NCI-H1930 (cell line): ENCODE data around the gene EXOC7.

Experiments used
- DNase-seq, 2 experiments: peaks; one replicate each; lab custom pipeline; 2025; lab: John Stamatoyannopoulos, UW

The EXOC7 gene

GRCh38 chr17:76138896-76139752 is 35.5 kb upstream of the EXOC7 start:
- DNase-seq: no peak

- DNase-seq: no peak
These were observed 34.8 kb upstream of the EXOC7 start for GRCh38 chr17:76138234-76138895.

- DNase-seq: no peak
These were observed 34.0 kb upstream of the EXOC7 start for GRCh38 chr17:76137351-76138233.

- DNase-seq: no peak
These were observed 33.4 kb upstream of the EXOC7 start for GRCh38 chr17:76137001-76137350.

- no peak for DNase-seq
These were observed 32.9 kb upstream of the EXOC7 start for GRCh38 chr17:76136276-76137000.

- DNase-seq: no peak
These were observed 32.2 kb upstream of the EXOC7 start for GRCh38 chr17:76135810-76136188.

- no peak for DNase-seq
These were observed 31.6 kb upstream of the EXOC7 start for GRCh38 chr17:76134911-76135809.

GRCh38 chr17:76132574-76133338 is 29.2 kb upstream of the EXOC7 start:
- no peak for DNase-seq

GRCh38 chr17:76131692-76132573 is 28.3 kb upstream of the EXOC7 start:
- DNase-seq: no peak

- DNase-seq: no peak
These were observed 27.6 kb upstream of the EXOC7 start for GRCh38 chr17:76131051-76131691.

- DNase-seq: no peak
These were observed 26.9 kb upstream of the EXOC7 start for GRCh38 chr17:76130473-76130872.

GRCh38 chr17:76125922-76126321 is 22.3 kb upstream of the EXOC7 start:
- no peak for DNase-seq

GRCh38 chr17:76125391-76125675 is 21.7 kb upstream of the EXOC7 start:
- DNase-seq: no peak

- no peak for DNase-seq
These were observed 21.2 kb upstream of the EXOC7 start for GRCh38 chr17:76124582-76125390.

GRCh38 chr17:76123749-76124581 is 20.4 kb upstream of the EXOC7 start:
- no peak for DNase-seq

GRCh38 chr17:76123191-76123499 is 19.6 kb upstream of the EXOC7 start:
- no peak for DNase-seq
